Stomach (tissue), 4 donors: ENCODE data around the gene RPS6KL1.

Experiments used
- EP300 ChIP-seq: sonication (generic); formaldehyde crosslinking; IDR thresholded peaks from one replicate; pipeline ENCODE4 v1.6.1; 2017; ENCODE audit warnings: antibody characterized with exemption
- POLR2A ChIP-seq, 4 donors: fragments of 450-650 bp; IDR thresholded peaks; one replicate each; pipeline ENCODE4 v1.6.1; 2016; ENCODE audit warnings: antibody characterized with exemption in 4 of 4, control low read depth in 2 of 4, mild to moderate bottlenecking in 1 of 4, moderate library complexity in 1 of 4
- POLR2AphosphoS5 ChIP-seq, 3 donors: sonication (generic); formaldehyde crosslinking; IDR thresholded peaks; one replicate each; pipeline ENCODE4 v1.6.1; 2016; ENCODE audit warnings: antibody characterized with exemption in 3 of 3
- TF ChIP-seq, protein P1 (sequence below), 7 experiments: fragments of 450-650 bp in 4 of 7; fragments of 200-600 bp in 3 of 7; sonication (generic) in 3 of 7; IDR thresholded peaks; one replicate each; pipeline ENCODE4 v1.5.1; 2016 to 2019; ENCODE audit warnings: antibody characterized with exemption in 7 of 7, control low read depth in 2 of 7, mild to moderate bottlenecking in 1 of 7

DNA sequence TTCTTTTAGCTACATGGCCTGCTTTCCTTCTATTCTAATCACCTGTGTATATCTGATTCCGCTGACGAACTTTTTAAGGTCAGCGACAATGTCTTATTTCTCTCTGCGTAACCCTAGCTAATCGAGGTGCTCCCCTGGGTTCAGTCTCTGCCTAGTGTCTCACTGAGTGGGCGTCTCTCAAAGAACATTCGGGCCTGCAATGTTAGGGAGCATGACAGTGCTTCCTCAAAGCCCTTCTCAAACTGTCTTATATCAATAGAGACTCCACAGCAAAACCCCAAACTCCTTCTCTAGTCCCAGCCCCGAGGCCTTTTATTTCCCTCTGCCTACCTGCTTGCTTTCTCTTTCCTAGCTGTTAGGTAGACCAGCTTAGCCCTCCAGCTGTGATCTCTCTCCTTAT lies 13.7 kb upstream of the RPS6KL1 start:
- TF ChIP-seq, protein P1, sequence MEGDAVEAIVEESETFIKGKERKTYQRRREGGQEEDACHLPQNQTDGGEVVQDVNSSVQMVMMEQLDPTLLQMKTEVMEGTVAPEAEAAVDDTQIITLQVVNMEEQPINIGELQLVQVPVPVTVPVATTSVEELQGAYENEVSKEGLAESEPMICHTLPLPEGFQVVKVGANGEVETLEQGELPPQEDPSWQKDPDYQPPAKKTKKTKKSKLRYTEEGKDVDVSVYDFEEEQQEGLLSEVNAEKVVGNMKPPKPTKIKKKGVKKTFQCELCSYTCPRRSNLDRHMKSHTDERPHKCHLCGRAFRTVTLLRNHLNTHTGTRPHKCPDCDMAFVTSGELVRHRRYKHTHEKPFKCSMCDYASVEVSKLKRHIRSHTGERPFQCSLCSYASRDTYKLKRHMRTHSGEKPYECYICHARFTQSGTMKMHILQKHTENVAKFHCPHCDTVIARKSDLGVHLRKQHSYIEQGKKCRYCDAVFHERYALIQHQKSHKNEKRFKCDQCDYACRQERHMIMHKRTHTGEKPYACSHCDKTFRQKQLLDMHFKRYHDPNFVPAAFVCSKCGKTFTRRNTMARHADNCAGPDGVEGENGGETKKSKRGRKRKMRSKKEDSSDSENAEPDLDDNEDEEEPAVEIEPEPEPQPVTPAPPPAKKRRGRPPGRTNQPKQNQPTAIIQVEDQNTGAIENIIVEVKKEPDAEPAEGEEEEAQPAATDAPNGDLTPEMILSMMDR (IDR thresholded peaks at IDR 0.05): no peak
- TF ChIP-seq POLR2AphosphoS5 (IDR thresholded peaks at IDR 0.05) (no peak), EP300 (no peak), POLR2A (IDR thresholded peaks at IDR 0.05) (no peak)
